Measurements from ENCODE around the gene SRRM5.

DNA sequence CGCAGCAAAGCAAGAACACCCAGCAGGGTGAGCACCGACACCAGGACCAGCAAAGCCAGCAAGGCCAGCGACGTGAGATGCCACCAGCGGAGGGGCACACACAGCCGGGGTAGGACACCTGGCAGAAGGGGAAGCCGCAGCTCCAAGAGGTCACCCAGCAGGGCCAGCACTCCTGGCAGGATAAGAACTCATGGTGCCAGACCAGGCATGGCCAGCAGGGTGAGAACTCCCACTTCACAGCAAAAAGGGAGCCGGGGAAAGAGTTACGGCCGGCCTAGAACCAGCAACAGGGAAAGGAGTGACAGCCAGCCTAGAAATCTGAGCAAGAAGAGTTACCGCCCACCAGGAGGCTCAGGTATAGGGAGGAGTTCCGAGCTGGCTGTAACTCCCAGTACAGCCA is 486 bp downstream of the SRRM5 start:
- TF ChIP-seq, protein P1, sequence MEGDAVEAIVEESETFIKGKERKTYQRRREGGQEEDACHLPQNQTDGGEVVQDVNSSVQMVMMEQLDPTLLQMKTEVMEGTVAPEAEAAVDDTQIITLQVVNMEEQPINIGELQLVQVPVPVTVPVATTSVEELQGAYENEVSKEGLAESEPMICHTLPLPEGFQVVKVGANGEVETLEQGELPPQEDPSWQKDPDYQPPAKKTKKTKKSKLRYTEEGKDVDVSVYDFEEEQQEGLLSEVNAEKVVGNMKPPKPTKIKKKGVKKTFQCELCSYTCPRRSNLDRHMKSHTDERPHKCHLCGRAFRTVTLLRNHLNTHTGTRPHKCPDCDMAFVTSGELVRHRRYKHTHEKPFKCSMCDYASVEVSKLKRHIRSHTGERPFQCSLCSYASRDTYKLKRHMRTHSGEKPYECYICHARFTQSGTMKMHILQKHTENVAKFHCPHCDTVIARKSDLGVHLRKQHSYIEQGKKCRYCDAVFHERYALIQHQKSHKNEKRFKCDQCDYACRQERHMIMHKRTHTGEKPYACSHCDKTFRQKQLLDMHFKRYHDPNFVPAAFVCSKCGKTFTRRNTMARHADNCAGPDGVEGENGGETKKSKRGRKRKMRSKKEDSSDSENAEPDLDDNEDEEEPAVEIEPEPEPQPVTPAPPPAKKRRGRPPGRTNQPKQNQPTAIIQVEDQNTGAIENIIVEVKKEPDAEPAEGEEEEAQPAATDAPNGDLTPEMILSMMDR (IDR thresholded peaks at IDR 0.05; ENCODE audit: low read depth, low read length) = no peak
- no peak for TF ChIP-seq POLR2A (IDR thresholded peaks at IDR 0.05; ENCODE audit: extremely low read depth, insufficient read length)
- TF ChIP-seq MYC (IDR thresholded peaks at IDR 0.05; ENCODE audit: low read depth, low read length) = no peak

Measured in NB4 (cell line).